GM23338 (cell line): ENCODE data around the gene FRMD4A. TPM values are rescaled to one million over a fixed set of nuclear protein-coding genes. Genes with fewer than 3 reads are reported as not detected.

ENCODE experiments used
- ATAC-seq: fragments of 200-7000 bp; cut with Tn5 transposase; 3 replicates; pipeline ENCODE4 v1.9.1; 2020
- DNase-seq: peaks from one replicate; pipeline ENCODE4 v3.0.0-alpha.2; 2015; ENCODE audit warnings: low spot score
- H2AFZ ChIP-seq: fragments of 200-600 bp; sonication (generic); 2 replicates; pipeline ENCODE4 v1.8.0; 2016; ENCODE audit warnings: antibody characterized with exemption, mild to moderate bottlenecking, moderate library complexity
- H3F3A ChIP-seq: fragments of 200-600 bp; sonication (generic); replicated peaks from 2 replicates; pipeline ENCODE4 v1.8.0; 2017; ENCODE audit warnings: antibody characterized with exemption, mixed run types, low read depth
- H3K27ac ChIP-seq: fragments of 200-600 bp; sonication (generic); 2 replicates; pipeline ENCODE4 v1.6.1; 2016; ENCODE audit warnings: low read depth
- H3K27me3 ChIP-seq: fragments of 200-600 bp; sonication (generic); 2 replicates; pipeline ENCODE4 v1.8.0; 2016; ENCODE audit warnings: mild to moderate bottlenecking, mixed run types, moderate library complexity; ENCODE audit not compliant: insufficient read depth
- H3K36me3 ChIP-seq: fragments of 200-600 bp; sonication (generic); 2 replicates; pipeline ENCODE4 v1.8.0; 2016; ENCODE audit warnings: mild to moderate bottlenecking; ENCODE audit not compliant: insufficient read depth
- H3K4me1 ChIP-seq: fragments of 200-600 bp; sonication (generic); 2 replicates; pipeline ENCODE4 v1.8.0; 2016; ENCODE audit warnings: mild to moderate bottlenecking, moderate library complexity; ENCODE audit not compliant: insufficient read depth
- H3K4me2 ChIP-seq: fragments of 200-600 bp; sonication (generic); 2 replicates; pipeline ENCODE4 v1.7.1; 2017; ENCODE audit warnings: mixed run types
- H3K4me3 ChIP-seq: fragments of 200-600 bp; sonication (generic); 2 replicates; pipeline ENCODE4 v1.6.1; 2016; ENCODE audit warnings: mixed run types
- H3K79me2 ChIP-seq: fragments of 200-600 bp; sonication (generic); replicated peaks from 2 replicates; pipeline ENCODE4 v1.8.0; 2017; ENCODE audit warnings: mild to moderate bottlenecking; ENCODE audit not compliant: insufficient read depth
- H3K9me2 ChIP-seq: fragments of 200-600 bp; sonication (generic); 2 replicates; pipeline ENCODE4 v1.8.0; 2017; ENCODE audit not compliant: insufficient read depth
- H4K20me1 ChIP-seq: fragments of 200-600 bp; sonication (generic); replicated peaks from 2 replicates; pipeline ENCODE4 v1.8.0; 2017; ENCODE audit warnings: mild to moderate bottlenecking; ENCODE audit not compliant: insufficient read depth
- H3K27ac Mint-ChIP-seq: 2 replicates; pipeline ENCODE4 v1.8.0; 2020; ENCODE audit warnings: inconsistent platforms, mild to moderate bottlenecking, moderate library complexity, mixed read lengths
- H3K27me3 Mint-ChIP-seq: 3 replicates; pipeline ENCODE4 v1.8.0; 2022; ENCODE audit warnings: low read depth, mild to moderate bottlenecking, moderate library complexity, mixed read lengths, inconsistent platforms; ENCODE audit not compliant: insufficient read depth, poor library complexity
- H3K36me3 Mint-ChIP-seq: 3 replicates; pipeline ENCODE4 v1.8.0; 2021; ENCODE audit warnings: low read depth, mild to moderate bottlenecking, inconsistent platforms, moderate library complexity, mixed read lengths
- H3K4me1 Mint-ChIP-seq: 3 replicates; pipeline ENCODE4 v1.8.0; 2020; ENCODE audit warnings: mild to moderate bottlenecking, inconsistent platforms, mixed read lengths
- H3K4me3 Mint-ChIP-seq: 3 replicates; pipeline ENCODE4 v1.8.0; 2021; ENCODE audit warnings: moderate library complexity, mild to moderate bottlenecking, inconsistent platforms, mixed read lengths
- H3K9me3 Mint-ChIP-seq: 3 replicates; pipeline ENCODE4 v1.8.0; 2020; ENCODE audit warnings: moderate library complexity, mild to moderate bottlenecking, inconsistent platforms, mixed read lengths
- CREB1 ChIP-seq: fragments of 250-450 bp; sonication (Bioruptor Pico); IDR thresholded peaks from 2 replicates; pipeline ENCODE4 v1.5.0; 2020; ENCODE audit warnings: low read depth, mild to moderate bottlenecking, moderate library complexity
- EZH2 ChIP-seq: fragments of 200-600 bp; sonication (generic); IDR thresholded peaks from one replicate; pipeline ENCODE4 v1.8.0; 2017; ENCODE audit warnings: antibody characterized with exemption, mild to moderate bottlenecking, low read depth; ENCODE audit not compliant: unreplicated experiment
- EZH2phosphoT487 ChIP-seq: fragments of 200-600 bp; sonication (generic); IDR thresholded peaks from one replicate; pipeline ENCODE4 v1.8.1; 2018; ENCODE audit warnings: antibody characterized with exemption; ENCODE audit not compliant: unreplicated experiment
- JUNB ChIP-seq: IDR thresholded peaks from one replicate; pipeline ENCODE4 v1.6.1; 2016; ENCODE audit warnings: antibody characterized with exemption; ENCODE audit not compliant: unreplicated experiment
- NANOG ChIP-seq: IDR thresholded peaks from 2 replicates; pipeline ENCODE4 v1.6.1; 2016; ENCODE audit warnings: antibody characterized with exemption, borderline replicate concordance
- POLR2AphosphoS5 ChIP-seq: IDR thresholded peaks from 2 replicates; pipeline ENCODE4 v1.6.1; 2016; ENCODE audit warnings: antibody characterized with exemption, low read depth
- STAT1 ChIP-seq: IDR thresholded peaks from one replicate; pipeline ENCODE4 v1.6.1; 2016; ENCODE audit warnings: antibody characterized with exemption; ENCODE audit not compliant: unreplicated experiment
- ZNF114 ChIP-seq: fragments of 250-450 bp; sonication (Bioruptor Pico); IDR thresholded peaks from 2 replicates; pipeline ENCODE4 v1.5.0; 2020; ENCODE audit warnings: mild to moderate bottlenecking, moderate library complexity
- ZNF331 ChIP-seq: fragments of 250-450 bp; sonication (Bioruptor Pico); IDR thresholded peaks from 2 replicates; pipeline ENCODE4 v1.5.0; 2020; ENCODE audit warnings: low read depth, mild to moderate bottlenecking, moderate library complexity
- polyA plus RNA-seq: library from polyadenylated mRNA; unstranded; fragments of >200 nt; fragmentation: Nextera tagmentation; extraction: Ambion mirVana; gene quantifications from 2 replicates; pipeline ENCODE4 v1.2.1, GENCODE V29; 2016
- total RNA-seq: library from RNA; depleted of rRNA; stranded (reverse); fragments of >200 nt; shearing (Covaris generic); gene quantifications from 2 replicates; pipeline ENCODE4 v1.2.3, GENCODE V29; 2014
- TF ChIP-seq, protein P1 (sequence below): fragments of 250-450 bp; sonication (Bioruptor Pico); IDR thresholded peaks from 2 replicates; pipeline ENCODE4 v1.5.0; 2020; ENCODE audit warnings: mild to moderate bottlenecking, moderate library complexity
- TF ChIP-seq, protein P2 (sequence below), 2 experiments: fragments of 200-600 bp in 1 of 2; sonication (generic) in 1 of 2; conservative IDR thresholded peaks; 2 replicates each; pipeline versions ENCODE4 v1.5.1 to v1.6.1; 2016 to 2017; ENCODE audit warnings: antibody characterized with exemption in 2 of 2, low read depth in 2 of 2, mild to moderate bottlenecking in 2 of 2, moderate library complexity in 1 of 2
- TF ChIP-seq, protein P3 (sequence below): IDR thresholded peaks from 2 replicates; pipeline ENCODE4 v1.6.1; 2016; ENCODE audit warnings: antibody characterized with exemption
- TF ChIP-seq, protein P4 (sequence below): IDR thresholded peaks from one replicate; pipeline ENCODE4 v1.6.1; 2018; ENCODE audit warnings: antibody characterized with exemption; ENCODE audit not compliant: unreplicated experiment

FRMD4A gene
- total and polyA plus RNA-seq, 2 experiments from 2014 or later: 14.0 to 20.1 TPM

DNA sequence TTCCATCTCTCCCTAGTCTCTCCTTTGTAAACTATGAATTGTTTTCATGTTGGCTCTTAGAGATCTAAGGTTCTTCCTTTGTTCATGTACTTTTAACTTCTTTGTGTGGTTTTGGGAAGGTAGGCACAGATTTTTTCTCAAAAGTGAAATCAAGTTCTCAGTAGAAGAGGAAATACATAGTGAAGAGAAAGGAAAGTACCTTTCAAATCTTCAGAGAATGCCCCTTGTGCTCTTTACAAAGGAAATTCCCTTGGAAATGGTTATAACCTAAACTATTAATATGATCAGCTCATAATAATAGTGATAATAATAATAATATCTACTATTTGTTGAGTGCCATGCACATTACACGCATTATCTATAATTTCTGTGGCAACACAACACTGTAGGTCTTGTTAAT is 425.4 kb downstream of the FRMD4A start (continued):
- TF ChIP-seq, protein P1, sequence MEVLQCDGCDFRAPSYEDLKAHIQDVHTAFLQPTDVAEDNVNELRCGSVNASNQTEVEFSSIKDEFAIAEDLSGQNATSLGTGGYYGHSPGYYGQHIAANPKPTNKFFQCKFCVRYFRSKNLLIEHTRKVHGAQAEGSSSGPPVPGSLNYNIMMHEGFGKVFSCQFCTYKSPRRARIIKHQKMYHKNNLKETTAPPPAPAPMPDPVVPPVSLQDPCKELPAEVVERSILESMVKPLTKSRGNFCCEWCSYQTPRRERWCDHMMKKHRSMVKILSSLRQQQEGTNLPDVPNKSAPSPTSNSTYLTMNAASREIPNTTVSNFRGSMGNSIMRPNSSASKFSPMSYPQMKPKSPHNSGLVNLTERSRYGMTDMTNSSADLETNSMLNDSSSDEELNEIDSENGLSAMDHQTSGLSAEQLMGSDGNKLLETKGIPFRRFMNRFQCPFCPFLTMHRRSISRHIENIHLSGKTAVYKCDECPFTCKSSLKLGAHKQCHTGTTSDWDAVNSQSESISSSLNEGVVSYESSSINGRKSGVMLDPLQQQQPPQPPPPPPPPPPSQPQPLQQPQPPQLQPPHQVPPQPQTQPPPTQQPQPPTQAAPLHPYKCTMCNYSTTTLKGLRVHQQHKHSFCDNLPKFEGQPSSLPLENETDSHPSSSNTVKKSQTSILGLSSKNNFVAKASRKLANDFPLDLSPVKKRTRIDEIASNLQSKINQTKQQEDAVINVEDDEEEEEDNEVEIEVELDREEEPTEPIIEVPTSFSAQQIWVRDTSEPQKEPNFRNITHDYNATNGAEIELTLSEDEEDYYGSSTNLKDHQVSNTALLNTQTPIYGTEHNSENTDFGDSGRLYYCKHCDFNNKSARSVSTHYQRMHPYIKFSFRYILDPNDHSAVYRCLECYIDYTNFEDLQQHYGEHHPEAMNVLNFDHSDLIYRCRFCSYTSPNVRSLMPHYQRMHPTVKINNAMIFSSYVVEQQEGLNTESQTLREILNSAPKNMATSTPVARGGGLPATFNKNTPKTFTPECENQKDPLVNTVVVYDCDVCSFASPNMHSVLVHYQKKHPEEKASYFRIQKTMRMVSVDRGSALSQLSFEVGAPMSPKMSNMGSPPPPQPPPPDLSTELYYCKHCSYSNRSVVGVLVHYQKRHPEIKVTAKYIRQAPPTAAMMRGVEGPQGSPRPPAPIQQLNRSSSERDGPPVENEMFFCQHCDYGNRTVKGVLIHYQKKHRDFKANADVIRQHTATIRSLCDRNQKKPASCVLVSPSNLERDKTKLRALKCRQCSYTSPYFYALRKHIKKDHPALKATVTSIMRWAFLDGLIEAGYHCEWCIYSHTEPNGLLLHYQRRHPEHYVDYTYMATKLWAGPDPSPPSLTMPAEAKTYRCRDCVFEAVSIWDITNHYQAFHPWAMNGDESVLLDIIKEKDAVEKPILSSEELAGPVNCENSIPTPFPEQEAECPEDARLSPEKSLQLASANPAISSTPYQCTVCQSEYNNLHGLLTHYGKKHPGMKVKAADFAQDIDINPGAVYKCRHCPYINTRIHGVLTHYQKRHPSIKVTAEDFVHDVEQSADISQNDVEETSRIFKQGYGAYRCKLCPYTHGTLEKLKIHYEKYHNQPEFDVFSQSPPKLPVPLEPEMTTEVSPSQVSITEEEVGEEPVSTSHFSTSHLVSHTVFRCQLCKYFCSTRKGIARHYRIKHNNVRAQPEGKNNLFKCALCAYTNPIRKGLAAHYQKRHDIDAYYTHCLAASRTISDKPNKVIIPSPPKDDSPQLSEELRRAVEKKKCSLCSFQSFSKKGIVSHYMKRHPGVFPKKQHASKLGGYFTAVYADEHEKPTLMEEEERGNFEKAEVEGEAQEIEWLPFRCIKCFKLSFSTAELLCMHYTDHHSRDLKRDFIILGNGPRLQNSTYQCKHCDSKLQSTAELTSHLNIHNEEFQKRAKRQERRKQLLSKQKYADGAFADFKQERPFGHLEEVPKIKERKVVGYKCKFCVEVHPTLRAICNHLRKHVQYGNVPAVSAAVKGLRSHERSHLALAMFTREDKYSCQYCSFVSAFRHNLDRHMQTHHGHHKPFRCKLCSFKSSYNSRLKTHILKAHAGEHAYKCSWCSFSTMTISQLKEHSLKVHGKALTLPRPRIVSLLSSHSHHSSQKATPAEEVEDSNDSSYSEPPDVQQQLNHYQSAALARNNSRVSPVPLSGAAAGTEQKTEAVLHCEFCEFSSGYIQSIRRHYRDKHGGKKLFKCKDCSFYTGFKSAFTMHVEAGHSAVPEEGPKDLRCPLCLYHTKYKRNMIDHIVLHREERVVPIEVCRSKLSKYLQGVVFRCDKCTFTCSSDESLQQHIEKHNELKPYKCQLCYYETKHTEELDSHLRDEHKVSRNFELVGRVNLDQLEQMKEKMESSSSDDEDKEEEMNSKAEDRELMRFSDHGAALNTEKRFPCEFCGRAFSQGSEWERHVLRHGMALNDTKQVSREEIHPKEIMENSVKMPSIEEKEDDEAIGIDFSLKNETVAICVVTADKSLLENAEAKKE (CRISPR knock-in tag): no peak
- TF ChIP-seq POLR2AphosphoS5: no peak

DNA sequence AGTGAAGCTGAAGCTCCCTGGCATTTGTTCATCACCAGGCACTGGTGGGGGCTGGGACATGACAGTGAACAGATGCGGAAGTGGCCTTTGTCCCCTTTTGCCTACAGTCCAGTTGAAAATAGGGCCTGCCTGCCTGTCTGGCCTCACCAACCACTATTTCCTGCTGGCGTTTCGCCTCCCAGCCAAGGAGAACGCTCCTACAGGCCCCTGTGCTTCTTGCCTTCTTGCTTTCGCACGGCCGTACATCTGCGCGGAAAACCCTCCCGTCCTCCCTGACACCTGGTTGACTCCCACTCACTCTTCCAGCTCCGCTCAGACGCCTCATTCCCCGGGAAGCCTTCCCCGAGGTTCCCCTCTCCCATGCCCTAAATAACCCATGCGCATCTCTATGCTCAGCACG is 426.7 kb downstream of the FRMD4A start:
- no peaks in the 10 kb centered on the region for H4K20me1 ChIP-seq
- no peaks in the 10 kb centered on the region for H3K36me3 ChIP-seq
- no peaks in the 10 kb centered on the region for H3K27me3 ChIP-seq
- Mint-ChIP-seq H3K4me1 (peaks cover 9% of the 10 kb centered on the region), H3K27ac (no peak overlapping the region), H3K27me3 (peaks cover 2% of the 10 kb centered on the region), H3K9me3 (no peaks in the 10 kb centered on the region), H3K4me3 (no peak overlapping the region), H3K36me3 (no peaks in the 10 kb centered on the region)
- ATAC-seq: peak; percentile 86
- H3K4me3 ChIP-seq: no peak overlapping the region
- H3K4me2 ChIP-seq: peak overlapping the region; percentile 49; the same call in 1 of the 2 replicates
- no peaks in the 10 kb centered on the region for H3F3A ChIP-seq
- peak; percentile 38 for DNase-seq
- no peaks in the 10 kb centered on the region for H3K79me2 ChIP-seq
- peak overlapping the region; percentile 43; the same call in 1 of the 2 replicates for H2AFZ ChIP-seq
- H3K4me1 ChIP-seq: peaks cover 13% of the 10 kb centered on the region
- H3K9me2 ChIP-seq: no peaks in the 10 kb centered on the region
- H3K27ac ChIP-seq: no peak overlapping the region
- TF ChIP-seq, protein P2, sequence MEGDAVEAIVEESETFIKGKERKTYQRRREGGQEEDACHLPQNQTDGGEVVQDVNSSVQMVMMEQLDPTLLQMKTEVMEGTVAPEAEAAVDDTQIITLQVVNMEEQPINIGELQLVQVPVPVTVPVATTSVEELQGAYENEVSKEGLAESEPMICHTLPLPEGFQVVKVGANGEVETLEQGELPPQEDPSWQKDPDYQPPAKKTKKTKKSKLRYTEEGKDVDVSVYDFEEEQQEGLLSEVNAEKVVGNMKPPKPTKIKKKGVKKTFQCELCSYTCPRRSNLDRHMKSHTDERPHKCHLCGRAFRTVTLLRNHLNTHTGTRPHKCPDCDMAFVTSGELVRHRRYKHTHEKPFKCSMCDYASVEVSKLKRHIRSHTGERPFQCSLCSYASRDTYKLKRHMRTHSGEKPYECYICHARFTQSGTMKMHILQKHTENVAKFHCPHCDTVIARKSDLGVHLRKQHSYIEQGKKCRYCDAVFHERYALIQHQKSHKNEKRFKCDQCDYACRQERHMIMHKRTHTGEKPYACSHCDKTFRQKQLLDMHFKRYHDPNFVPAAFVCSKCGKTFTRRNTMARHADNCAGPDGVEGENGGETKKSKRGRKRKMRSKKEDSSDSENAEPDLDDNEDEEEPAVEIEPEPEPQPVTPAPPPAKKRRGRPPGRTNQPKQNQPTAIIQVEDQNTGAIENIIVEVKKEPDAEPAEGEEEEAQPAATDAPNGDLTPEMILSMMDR (conservative IDR thresholded peaks at IDR 0.05; ENCODE audit: low read depth in 2 of 2): no peak
- TF ChIP-seq POLR2AphosphoS5 (no peak), CREB1 (CRISPR knock-in tag) (no peak), EZH2 (no peak), STAT1 (no peak), EZH2phosphoT487 (no peak), ZNF114 (CRISPR knock-in tag) (no peak), JUNB (no peak), NANOG (no peak), ZNF331 (CRISPR knock-in tag) (no peak)
- TF ChIP-seq, protein P3, sequence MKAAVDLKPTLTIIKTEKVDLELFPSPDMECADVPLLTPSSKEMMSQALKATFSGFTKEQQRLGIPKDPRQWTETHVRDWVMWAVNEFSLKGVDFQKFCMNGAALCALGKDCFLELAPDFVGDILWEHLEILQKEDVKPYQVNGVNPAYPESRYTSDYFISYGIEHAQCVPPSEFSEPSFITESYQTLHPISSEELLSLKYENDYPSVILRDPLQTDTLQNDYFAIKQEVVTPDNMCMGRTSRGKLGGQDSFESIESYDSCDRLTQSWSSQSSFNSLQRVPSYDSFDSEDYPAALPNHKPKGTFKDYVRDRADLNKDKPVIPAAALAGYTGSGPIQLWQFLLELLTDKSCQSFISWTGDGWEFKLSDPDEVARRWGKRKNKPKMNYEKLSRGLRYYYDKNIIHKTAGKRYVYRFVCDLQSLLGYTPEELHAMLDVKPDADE: no peak
- TF ChIP-seq, protein P4, sequence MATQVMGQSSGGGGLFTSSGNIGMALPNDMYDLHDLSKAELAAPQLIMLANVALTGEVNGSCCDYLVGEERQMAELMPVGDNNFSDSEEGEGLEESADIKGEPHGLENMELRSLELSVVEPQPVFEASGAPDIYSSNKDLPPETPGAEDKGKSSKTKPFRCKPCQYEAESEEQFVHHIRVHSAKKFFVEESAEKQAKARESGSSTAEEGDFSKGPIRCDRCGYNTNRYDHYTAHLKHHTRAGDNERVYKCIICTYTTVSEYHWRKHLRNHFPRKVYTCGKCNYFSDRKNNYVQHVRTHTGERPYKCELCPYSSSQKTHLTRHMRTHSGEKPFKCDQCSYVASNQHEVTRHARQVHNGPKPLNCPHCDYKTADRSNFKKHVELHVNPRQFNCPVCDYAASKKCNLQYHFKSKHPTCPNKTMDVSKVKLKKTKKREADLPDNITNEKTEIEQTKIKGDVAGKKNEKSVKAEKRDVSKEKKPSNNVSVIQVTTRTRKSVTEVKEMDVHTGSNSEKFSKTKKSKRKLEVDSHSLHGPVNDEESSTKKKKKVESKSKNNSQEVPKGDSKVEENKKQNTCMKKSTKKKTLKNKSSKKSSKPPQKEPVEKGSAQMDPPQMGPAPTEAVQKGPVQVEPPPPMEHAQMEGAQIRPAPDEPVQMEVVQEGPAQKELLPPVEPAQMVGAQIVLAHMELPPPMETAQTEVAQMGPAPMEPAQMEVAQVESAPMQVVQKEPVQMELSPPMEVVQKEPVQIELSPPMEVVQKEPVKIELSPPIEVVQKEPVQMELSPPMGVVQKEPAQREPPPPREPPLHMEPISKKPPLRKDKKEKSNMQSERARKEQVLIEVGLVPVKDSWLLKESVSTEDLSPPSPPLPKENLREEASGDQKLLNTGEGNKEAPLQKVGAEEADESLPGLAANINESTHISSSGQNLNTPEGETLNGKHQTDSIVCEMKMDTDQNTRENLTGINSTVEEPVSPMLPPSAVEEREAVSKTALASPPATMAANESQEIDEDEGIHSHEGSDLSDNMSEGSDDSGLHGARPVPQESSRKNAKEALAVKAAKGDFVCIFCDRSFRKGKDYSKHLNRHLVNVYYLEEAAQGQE: no peak
